Raji (cell line): ENCODE data around the gene LRP3.

Experiments
- POLR2A ChIP-seq: IDR thresholded peaks from 2 replicates; pipeline ENCODE4 v1.6.1; 2011; ENCODE audit warnings: low read depth, low read length, control low read depth; ENCODE audit not compliant: insufficient read depth

LRP3 gene

GRCh38 chr19:33219261-33219815, 25.2 kb downstream of the LRP3 start:
- TF ChIP-seq POLR2A: no peak

- TF ChIP-seq POLR2A: no peak
Measured at GRCh38 chr19:33220115-33220514, 26.0 kb downstream of the LRP3 start.

GRCh38 chr19:33220735-33221134, 26.6 kb downstream of the LRP3 start:
- TF ChIP-seq POLR2A: no peak

GRCh38 chr19:33221638-33222037, 27.5 kb downstream of the LRP3 start:
- no peak for TF ChIP-seq POLR2A

- no peak for TF ChIP-seq POLR2A
Measured at GRCh38 chr19:33224694-33225457, 30.7 kb downstream of the LRP3 start.

- TF ChIP-seq POLR2A: no peak
Measured at GRCh38 chr19:33225458-33225926, 31.4 kb downstream of the LRP3 start, which contains the start of gene SLC7A10. Gene SLC7A10, minus strand, starts transcription at chr19:33225850. Its CDS starts 147 bp downstream, at chr19:33225703.

- no peak for TF ChIP-seq POLR2A
Measured at GRCh38 chr19:33226550-33227241, 32.6 kb downstream of the LRP3 start.

GRCh38 chr19:33227242-33227650, 33.1 kb downstream of the LRP3 start:
- TF ChIP-seq POLR2A: no peak

GRCh38 chr19:33227870-33228599, 33.9 kb downstream of the LRP3 start:
- TF ChIP-seq POLR2A: no peak

- no peak for TF ChIP-seq POLR2A
Measured at GRCh38 chr19:33229962-33230361, 35.8 kb downstream of the LRP3 start.

GRCh38 chr19:33231511-33231910, 37.4 kb downstream of the LRP3 start:
- no peak for TF ChIP-seq POLR2A

GRCh38 chr19:33232656-33233055, 38.5 kb downstream of the LRP3 start:
- no peak for TF ChIP-seq POLR2A

- TF ChIP-seq POLR2A: no peak
Measured at GRCh38 chr19:33233056-33233873, 39.1 kb downstream of the LRP3 start.

GRCh38 chr19:33234092-33234491, 40.0 kb downstream of the LRP3 start:
- TF ChIP-seq POLR2A: no peak

- TF ChIP-seq POLR2A: no peak
Measured at GRCh38 chr19:33234736-33235135, 40.6 kb downstream of the LRP3 start.
